HG02870 (cell line): ENCODE measurements around the gene GPRASP2.
"Not testable (repeated sequence)": the region's sequence is repeated elsewhere in the genome, so short reads cannot be mapped to it uniquely, and the experiment has no call there.

Experiments used
- ATAC-seq: cut with Tn5 transposase; IDR thresholded peaks from one replicate; pipeline ENCODE4 v1.9.1; 2021; ENCODE audit warnings: mild to moderate bottlenecking, moderate library complexity; ENCODE audit not compliant: unreplicated experiment

The GPRASP2 gene

GRCh38 chrX:102712216-102712966 lies at the start of gene GPRASP2:
Gene GPRASP2 (plus strand): TSS chrX:102712448. CDS start chrX:102714870, 2,422 bp downstream.
- ATAC-seq: peak; percentile 35

GRCh38 chrX:102663820-102664219 lies 48.4 kb upstream of the GPRASP2 start:
- ATAC-seq: not testable (repeated sequence)

- not testable (repeated sequence) for ATAC-seq
Observed at GRCh38 chrX:102667034-102667433, 45.2 kb upstream of the GPRASP2 start.

- no peak for ATAC-seq
Observed at GRCh38 chrX:102669526-102669925, 42.7 kb upstream of the GPRASP2 start.

- ATAC-seq: no peak
Observed at GRCh38 chrX:102672856-102673255, 39.4 kb upstream of the GPRASP2 start.

- ATAC-seq: not testable (repeated sequence)
Observed at GRCh38 chrX:102677479-102677878, 34.8 kb upstream of the GPRASP2 start.

GRCh38 chrX:102684772-102685520 lies 27.3 kb upstream of the GPRASP2 start:
- no peak for ATAC-seq

GRCh38 chrX:102694749-102695148 lies 17.5 kb upstream of the GPRASP2 start:
- no peak for ATAC-seq

- ATAC-seq: no peak
Observed at GRCh38 chrX:102696306-102696705, 15.9 kb upstream of the GPRASP2 start.

- no peak for ATAC-seq
Observed at GRCh38 chrX:102697494-102697893, 14.8 kb upstream of the GPRASP2 start.

- ATAC-seq: no peak
Observed at GRCh38 chrX:102708900-102709299, 3.3 kb upstream of the GPRASP2 start.

- no peak for ATAC-seq
Observed at GRCh38 chrX:102711872-102712215, 404 bp upstream of the GPRASP2 start.

- peak; percentile 39 for ATAC-seq
Observed at GRCh38 chrX:102712981-102713625, 855 bp downstream of the GPRASP2 start.

- no peak for ATAC-seq
Observed at GRCh38 chrX:102714994-102715393, 2.7 kb downstream of the GPRASP2 start.

GRCh38 chrX:102715967-102716366 lies 3.7 kb downstream of the GPRASP2 start:
- ATAC-seq: no peak

- ATAC-seq: peak; percentile 98
Observed at GRCh38 chrX:102720237-102721168, 8.3 kb downstream of the GPRASP2 start, which contains the start of gene GPRASP3. Gene GPRASP3 (plus strand): TSS chrX:102720743. CDS start chrX:102748996, 28,253 bp downstream.

- not testable (repeated sequence) for ATAC-seq
Observed at GRCh38 chrX:102721169-102721506, 8.9 kb downstream of the GPRASP2 start.

- no peak for ATAC-seq
Observed at GRCh38 chrX:102723456-102723855, 11.2 kb downstream of the GPRASP2 start.

GRCh38 chrX:102727761-102728160 lies 15.5 kb downstream of the GPRASP2 start:
- no peak for ATAC-seq

- no peak for ATAC-seq
Observed at GRCh38 chrX:102728646-102729045, 16.4 kb downstream of the GPRASP2 start.

- no peak for ATAC-seq
Observed at GRCh38 chrX:102739657-102740056, 27.4 kb downstream of the GPRASP2 start.
